GM19455 (cell line): ENCODE data around the gene ZNF552.
"Not testable (repeated sequence)": the region's sequence is repeated elsewhere in the genome, so short reads cannot be mapped to it uniquely, and the experiment has no call there.

Experiments
- ATAC-seq: cut with Tn5 transposase; IDR thresholded peaks from one replicate; pipeline ENCODE4 v1.9.1; 2021; ENCODE audit not compliant: unreplicated experiment

Gene ZNF552

DNA sequence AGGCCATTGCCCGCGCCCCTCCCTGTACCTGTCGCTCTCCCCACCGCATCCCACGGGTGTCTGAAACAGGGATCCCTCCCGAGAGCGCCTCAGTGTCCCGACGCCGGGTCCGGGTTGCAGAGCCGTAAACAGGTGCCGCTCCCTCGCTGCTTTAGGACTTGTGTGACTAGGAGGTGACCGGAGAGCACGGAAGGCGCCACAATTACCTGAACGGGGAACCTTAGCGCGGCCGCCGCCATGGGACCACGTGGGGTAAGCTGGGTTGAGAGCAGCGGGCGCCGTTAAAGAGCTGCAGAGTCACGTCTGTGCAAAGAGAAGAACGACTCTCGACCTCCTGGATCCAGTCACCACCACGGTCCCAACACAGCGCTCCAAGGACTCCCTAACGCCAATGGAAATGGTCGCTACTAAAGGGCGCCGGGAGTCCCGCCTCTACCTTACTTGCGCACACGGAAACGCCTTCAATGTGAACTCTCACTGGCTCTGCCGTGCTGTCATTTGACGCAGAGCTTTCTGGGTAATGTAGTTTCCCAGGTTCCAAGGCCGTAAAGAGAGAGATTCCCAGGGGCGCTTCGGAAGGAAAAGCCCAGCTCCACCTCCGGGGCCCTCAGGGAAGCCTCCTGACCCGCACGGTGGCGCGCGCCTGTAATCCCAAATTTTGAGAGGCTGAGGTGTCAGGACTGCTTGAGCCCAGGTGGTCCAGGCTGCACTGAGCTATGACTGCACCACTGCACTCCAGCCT is at the start of gene ZNF552:
ZNF552 (minus strand) TSS at position 409 of the 742 bp plus-strand sequence; CDS start at position 239, 170 bp downstream.
- ATAC-seq: peak; percentile 65

DNA sequence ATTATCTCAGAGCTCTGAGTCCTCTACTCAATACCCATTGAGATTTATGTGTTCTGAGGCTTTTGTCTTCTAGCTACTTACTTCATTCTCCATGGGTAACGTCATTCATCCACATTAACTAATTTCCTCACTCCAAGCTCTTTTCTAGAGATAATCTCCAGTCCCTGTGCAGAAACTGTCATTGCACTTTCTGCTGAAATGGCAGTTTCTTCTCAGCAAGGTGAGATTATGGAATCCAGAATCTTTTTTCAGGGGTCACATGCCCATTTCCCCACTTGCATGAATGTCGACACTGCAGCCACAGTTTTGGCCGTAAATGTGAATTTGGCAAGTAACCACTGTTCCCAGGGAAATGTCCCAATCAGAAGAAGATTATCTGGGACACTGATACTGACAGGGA is 47.6 kb upstream of the ZNF552 start:
- ATAC-seq: not testable (repeated sequence)

DNA sequence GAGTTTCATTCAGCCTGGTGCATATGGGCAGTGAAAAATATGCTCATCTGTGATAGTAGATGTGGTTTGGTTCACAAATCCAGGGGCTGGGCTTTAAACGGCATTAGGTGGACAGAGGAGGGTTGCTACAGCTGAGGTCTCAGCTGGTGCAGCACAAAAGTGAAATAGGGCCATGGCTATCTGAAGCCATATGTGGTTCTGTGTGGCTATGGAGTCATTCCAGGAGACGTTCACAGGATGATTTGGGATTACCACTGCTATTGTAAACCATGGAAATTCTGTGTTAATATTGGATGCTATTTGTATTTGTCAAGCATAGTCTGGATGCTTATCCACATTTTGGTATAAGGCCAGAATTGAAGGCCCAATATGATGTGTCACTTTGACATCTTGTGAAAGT is 39.4 kb upstream of the ZNF552 start:
- ATAC-seq: not testable (repeated sequence)

DNA sequence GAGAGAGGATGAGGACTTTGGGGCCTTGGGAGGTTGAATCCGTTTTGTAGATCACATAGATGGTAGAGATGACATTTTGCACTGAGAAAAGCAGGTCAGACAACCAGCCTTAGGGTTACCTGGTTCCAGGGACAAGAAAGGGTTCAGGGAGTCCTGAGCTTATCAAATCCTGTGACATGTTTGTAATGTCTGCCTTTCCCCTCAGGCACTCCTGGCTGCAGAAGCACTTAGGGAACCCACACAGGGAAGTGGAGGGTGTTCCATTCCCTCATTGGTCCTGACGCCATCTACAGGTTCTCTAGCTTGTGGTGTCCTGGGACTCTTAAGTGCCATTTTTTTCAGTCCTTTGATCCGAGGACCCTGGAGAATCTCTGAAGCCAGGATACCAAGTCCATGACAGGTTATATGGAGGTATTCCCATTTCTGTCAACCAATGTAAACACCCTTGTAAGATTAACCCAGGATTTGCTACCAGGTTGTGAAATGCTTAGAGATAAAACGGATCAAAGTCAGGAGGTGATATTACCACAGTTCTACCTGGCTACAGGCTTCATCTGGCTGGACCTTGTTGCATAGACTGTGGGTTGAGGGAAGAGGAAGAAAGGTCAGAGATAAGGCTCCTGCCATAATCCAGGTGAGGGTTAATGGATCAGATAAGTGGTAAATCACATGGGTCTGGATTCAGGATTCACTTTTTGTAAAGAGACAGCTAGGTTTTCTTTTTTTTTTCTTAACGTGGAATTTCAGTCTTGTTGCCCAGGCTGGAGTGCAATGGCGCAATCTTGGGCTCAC is 37.3 kb upstream of the ZNF552 start:
- ATAC-seq: not testable (repeated sequence)

DNA sequence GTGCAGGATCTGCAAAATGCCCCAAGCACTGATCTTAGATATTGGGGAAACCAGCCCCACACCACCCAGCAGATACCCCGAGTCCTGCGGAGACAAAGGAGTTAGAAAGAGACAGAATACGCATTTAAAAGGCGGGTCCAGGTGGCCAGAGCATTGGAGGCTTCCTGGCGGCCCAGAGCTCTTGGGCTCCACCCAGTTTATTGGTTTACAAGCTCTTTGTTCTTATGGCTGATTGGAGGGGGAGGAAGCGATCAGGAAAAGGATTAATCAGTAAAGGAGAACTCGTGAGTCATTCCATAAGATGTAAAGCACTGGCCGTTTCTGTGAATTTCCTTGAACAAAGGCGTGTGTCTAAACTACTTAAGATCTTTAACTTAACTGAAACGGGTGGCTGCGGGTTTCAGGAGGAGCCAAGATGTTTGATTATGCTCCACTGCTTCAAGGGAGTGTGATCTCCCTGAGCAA is 35.9 kb upstream of the ZNF552 start:
- ATAC-seq: no peak

DNA sequence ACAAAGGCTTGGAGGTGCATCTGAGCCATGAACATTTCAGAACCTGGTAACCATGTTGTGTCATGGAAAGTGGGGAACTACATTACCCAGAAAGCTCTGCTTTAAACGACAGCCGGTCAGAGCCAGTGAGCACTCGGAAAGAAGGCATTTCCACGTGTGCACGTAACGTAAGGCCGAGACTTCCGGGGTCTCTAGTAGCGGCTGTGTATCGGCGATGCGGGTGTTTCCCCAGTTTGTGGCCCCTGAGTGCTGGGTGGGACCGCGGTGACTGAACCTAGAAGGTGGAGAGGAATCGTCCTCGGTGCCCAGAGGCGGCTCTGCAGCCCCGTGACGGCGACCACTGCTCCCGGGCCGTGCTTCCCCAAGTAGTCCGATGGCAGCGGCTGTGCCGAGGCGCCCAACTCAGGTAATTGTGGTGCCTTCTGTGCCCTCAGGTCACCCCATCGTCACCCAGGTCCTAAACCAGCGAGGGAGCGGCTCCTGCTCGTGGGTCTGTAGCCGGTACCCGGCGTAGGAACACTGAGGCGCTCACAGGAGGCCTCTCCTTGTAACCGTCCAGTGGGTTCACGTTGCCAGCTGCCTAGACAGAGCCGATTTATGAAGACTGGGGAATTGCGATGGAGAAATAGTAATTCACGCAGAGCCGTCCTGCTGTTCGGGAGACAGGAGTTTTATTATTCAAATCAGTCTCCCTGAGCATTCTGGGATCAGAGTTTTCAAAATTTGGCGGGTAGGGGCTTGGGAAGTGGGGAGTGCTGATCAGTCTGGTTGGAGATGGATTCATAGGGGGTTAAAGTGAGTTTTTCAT is 35.2 kb upstream of the ZNF552 start, which contains the start of gene ZNF587:
ZNF587 (plus strand) TSS at position 194 of the 808 bp plus-strand sequence; CDS start at position 374, 180 bp downstream.
- peak; percentile 94 for ATAC-seq

DNA sequence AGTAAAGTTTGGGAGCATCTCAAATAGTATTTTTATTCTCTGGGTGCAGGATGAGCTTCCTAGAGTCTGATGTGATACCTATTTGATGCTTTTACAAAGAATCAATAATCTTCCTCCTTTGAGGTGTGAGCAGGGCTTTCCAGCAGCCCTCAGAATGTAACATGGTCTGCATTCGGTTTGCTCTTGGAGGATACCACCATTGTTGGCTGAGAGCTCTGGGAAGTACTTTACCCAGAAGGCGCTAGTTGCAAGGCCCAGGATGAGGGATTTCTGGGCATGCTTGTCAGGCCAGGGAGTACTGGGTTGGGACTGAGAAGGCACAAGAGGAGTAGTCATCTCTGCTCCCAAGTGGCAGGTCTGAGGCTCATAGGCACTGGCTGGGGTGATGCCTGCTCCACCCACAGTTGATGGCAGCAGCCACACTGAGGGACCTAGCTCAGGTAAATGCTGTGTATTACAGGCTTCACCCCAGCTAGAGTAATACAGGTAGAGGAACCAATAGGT is 34.5 kb upstream of the ZNF552 start:
- ATAC-seq: peak; percentile 12

DNA sequence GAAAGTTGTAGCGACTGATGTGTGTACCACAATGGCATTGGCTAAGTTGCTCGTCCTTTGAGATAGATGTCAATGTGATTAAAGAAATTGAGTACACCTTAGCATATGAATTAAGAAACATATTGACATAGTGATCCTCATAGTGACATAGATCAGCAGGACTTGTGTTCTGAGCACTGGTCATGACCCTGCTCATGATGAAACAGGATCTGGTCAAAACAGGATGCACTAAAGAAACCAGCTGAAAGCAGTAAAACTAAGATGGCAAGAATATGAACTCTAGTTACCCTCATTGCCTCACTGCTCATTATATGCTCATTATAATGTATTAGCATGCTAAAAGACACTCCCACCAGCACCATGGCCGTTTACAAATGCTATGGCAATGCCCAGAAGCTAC is 32.5 kb upstream of the ZNF552 start:
- not testable (repeated sequence) for ATAC-seq

DNA sequence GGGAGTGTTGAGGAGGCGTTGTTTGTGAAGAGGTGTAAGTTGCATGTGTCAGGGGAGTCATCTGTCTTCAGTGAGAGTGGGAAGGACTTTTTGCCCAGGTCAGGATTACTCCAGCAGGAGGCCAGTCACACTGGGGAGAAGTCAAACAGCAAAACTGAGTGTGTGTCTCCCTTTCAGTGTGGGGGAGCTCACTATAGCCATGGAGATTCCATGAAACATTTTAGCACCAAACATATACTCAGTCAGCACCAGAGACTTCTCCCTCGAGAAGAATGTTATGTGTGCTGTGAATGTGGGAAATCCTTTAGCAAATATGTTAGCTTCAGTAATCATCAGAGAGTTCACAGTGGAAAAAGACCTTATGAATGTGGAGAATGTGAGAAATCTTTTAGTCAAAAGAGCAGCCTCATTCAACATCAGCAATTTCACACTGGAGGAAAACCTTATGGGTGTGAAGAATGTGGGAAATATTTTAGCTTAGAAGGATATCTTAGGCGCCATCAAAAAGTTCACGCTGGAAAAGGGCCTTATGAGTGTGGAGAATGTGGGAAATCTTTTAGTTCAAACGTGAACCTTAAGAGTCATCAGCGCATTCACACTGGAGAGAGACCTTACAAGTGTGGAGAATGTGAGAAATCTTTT is 26.5 kb upstream of the ZNF552 start:
- no peak for ATAC-seq

- ATAC-seq: not testable (repeated sequence)
These were observed 24.0 kb upstream of the ZNF552 start for GRCh38 chr19:57838622-57839191.

DNA sequence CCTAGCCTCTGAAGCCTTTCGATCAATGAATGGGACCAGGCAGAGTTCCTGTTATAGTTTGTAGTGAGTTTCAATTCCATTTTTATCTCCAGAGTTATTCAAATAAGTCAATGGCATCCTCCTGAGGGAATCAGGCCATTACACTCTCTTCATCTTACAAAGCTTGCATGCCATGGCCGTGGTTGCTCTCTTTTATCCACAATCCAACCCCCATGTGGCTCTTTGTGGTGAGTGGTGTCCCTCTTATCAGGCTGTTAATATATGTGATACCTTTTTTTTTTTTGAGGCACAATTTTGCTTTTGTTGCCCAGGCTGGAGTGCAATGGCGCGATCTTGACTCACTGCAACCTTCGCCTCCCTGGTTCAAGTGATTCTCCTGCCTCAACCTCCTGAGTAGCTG is 22.3 kb upstream of the ZNF552 start:
- not testable (repeated sequence) for ATAC-seq

GRCh38 chr19:57830071-57830602 is 15.4 kb upstream of the ZNF552 start, which contains the start of gene ZNF587B:
Gene ZNF587B, plus strand, starts transcription at chr19:57830299. Its CDS starts 230 bp downstream, at chr19:57830529.
- no peak for ATAC-seq

DNA sequence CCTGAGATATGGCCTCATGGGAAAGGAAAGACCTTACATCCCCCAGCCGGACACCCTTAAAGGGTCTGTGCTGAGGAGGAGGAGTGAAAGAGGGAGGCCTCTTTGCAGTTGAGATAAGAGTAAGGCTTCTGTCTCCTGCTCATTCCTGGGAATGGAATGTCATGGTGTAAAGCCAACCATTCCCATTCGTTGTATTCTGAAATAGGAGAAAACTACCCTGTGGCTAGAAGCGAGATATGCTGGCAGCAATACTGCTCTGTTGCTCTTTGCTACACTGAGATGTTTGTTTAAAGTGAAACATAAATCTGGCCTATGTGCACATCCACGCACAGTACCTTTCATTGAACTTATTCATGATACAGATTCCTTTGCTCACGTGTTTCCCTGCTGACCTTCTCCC is 14.6 kb upstream of the ZNF552 start:
- ATAC-seq: no peak

DNA sequence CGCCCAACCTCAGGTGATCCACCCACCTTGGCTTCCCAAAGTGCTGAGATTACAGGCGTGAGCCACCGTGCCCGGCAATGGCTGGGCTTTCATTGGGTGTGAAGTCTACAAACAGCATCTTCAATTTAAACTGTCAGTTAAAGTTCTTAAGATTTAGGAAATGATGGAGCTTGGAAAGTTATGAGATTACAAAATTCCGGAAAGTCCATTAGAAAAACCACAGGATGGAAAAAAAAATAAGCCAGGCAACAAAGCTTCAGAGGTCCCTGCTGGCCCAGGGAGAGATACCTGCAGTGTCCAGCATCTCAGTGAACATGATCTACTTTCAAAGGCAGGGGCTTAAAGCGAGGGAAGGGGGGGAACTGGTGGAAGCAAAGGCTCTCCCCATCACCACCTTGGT is 10.8 kb upstream of the ZNF552 start:
- no peak for ATAC-seq

GRCh38 chr19:57823608-57824007 is 8.9 kb upstream of the ZNF552 start:
- not testable (repeated sequence) for ATAC-seq

DNA sequence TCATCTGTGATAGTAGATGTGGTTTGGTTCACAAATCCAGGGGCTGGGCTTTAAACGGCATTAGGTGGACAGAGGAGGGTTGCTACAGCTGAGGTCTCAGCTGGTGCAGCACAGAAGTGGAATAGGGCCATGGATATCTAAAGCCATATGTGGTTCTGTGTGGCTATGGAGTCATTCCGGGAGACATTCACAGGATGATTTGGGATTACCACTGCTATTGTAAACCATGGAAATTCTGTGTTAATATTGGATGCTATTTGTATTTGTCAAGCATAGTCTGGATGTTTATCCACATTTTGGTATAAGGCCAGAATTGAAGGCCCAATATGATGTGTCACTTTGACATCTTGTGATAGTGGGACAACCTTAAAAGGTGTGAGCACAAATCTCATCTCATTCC is 8.4 kb upstream of the ZNF552 start:
- ATAC-seq: not testable (repeated sequence)

GRCh38 chr19:57821501-57821900 is 6.8 kb upstream of the ZNF552 start:
- ATAC-seq: not testable (repeated sequence)

DNA sequence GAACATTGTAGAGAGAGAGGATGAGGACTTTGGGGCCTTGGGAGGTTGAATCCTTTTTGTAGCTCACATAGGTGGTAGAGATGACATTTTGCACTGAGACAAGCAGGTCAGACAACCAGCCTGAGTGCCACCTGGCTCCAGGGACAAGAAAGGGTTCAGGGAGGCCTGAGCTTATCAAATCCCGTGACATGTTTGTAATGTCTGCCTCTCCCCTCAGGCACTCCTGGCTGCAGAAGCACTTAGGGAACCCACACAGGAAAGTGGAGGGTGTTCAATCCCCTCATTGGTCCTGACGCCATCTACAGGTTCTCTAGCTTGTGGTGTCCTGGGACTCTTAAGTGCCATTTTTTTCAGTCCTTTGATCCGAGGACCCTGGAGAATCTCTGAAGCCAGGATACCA is 6.4 kb upstream of the ZNF552 start:
- not testable (repeated sequence) for ATAC-seq

- ATAC-seq: no peak
These were observed 5.9 kb upstream of the ZNF552 start for GRCh38 chr19:57820599-57820998.
